ENCODE measurements around the gene VNN1.

- TF ChIP-seq POLR2A (IDR thresholded peaks at IDR 0.05), result no peak
- TF ChIP-seq CTCF (IDR thresholded peaks at IDR 0.05), result no peak
These were observed 14.8 kb upstream of the VNN1 start for GRCh38 chr6:132728616-132729015.

All from thyroid gland (tissue), 4 donors.